ENCODE measurements around the gene COMMD10. TPM values are rescaled to one million over a fixed set of nuclear protein-coding genes. Genes with fewer than 3 reads are reported as not detected.

Gene COMMD10
- total and polyA plus RNA-seq, 8 donors: 12.8 to 21.8 (median 14.6) TPM

DNA sequence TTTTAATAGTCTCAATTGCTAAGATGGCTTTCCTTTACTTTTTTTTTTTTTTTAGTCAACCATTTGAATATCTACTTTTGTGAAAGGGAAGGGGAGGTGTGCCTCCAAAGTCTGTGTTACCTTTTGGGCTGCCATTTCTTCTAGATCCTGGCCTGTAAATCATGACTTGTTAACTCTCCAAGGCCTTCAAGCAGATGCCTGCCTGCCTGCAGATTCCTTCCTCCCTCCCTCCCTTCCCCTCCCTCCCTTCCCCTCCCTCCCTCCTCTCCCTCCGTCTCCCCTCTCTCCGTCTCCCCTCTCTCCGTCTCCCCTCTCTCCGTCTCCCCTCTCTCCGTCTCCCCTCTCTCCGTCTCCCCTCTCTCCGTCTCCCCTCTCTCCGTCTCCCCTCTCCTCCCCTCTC lies 73.1 kb downstream of the COMMD10 start:
- Histone ChIP-seq H3K27ac (no peak overlapping the region), H3K4me1 (no peaks in the 10 kb centered on the region), H3K4me3 (no peak overlapping the region), H3K9me3 (no peaks in the 10 kb centered on the region), H3K27me3 (no peaks in the 10 kb centered on the region), H3K36me3 (no peaks in the 10 kb centered on the region)
- intact Hi-C loops (cut with DNase I): no loop called here
- 90 to 93% methylated on average over 2 to 5 of the region's 8 CpGs for WGBS, 2 donors
- DNase-seq (no peak), FAIRE-seq (no peak), ATAC-seq (no peak)
- TF ChIP-seq, protein P1, sequence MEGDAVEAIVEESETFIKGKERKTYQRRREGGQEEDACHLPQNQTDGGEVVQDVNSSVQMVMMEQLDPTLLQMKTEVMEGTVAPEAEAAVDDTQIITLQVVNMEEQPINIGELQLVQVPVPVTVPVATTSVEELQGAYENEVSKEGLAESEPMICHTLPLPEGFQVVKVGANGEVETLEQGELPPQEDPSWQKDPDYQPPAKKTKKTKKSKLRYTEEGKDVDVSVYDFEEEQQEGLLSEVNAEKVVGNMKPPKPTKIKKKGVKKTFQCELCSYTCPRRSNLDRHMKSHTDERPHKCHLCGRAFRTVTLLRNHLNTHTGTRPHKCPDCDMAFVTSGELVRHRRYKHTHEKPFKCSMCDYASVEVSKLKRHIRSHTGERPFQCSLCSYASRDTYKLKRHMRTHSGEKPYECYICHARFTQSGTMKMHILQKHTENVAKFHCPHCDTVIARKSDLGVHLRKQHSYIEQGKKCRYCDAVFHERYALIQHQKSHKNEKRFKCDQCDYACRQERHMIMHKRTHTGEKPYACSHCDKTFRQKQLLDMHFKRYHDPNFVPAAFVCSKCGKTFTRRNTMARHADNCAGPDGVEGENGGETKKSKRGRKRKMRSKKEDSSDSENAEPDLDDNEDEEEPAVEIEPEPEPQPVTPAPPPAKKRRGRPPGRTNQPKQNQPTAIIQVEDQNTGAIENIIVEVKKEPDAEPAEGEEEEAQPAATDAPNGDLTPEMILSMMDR (IDR thresholded peaks at IDR 0.05): no peak

DNA sequence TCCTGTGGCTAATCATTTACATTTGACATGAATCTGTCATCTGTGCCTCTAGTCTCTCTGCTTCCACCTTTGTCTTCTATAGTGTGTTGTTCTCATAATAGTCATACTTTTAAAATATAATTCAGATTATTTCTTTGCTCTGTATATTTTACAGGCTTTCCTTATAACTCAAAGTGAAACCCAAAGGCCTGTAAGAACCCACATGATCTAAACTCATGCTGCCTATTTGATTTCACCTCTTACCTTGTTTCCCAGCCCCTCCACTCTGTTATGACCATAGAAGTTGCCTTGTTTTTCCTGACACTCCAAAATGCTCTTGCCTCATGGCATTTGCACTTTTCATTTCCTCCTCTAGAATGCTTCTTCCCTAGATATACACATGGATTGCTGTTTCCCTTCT lies 74.2 kb downstream of the COMMD10 start:
- Histone ChIP-seq H3K4me3 (no peak overlapping the region), H3K36me3 (no peaks in the 10 kb centered on the region), H3K4me1 (no peaks in the 10 kb centered on the region), H3K9me3 (no peaks in the 10 kb centered on the region), H3K27me3 (no peaks in the 10 kb centered on the region), H3K27ac (no peak overlapping the region)
- intact Hi-C loops (cut with DNase I): no loop called here
- ATAC-seq: no peak
- TF ChIP-seq, protein P1 (IDR thresholded peaks at IDR 0.05): no peak
- no peak for FAIRE-seq
- no peak for DNase-seq

DNA sequence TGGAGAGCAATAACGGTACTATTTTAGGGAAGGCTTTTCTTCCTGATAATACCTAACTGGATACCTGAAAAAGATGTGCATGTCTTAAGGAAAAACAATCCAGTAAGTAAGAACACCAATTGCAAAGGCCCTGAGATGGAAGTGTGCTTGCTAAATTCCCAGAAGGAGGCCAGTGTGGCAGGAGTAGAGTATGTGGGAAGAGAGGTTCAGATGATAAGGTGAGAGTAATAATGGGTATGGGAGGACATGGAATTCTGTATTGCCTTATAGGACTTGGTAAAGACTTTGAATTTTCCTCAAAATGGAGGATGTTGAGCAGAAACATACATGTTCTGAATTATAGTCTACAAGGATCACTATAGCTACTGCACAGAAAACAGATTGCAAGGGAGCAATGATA lies 89.3 kb downstream of the COMMD10 start:
- no peak overlapping the region for H3K4me3 ChIP-seq
- H3K9me3 ChIP-seq: no peaks in the 10 kb centered on the region
- no peaks in the 10 kb centered on the region for H3K27me3 ChIP-seq
- no peak overlapping the region for H3K27ac ChIP-seq
- intact Hi-C loops (cut with DNase I): no loop called here
- DNase-seq (no peak), FAIRE-seq (no peak), ATAC-seq (no peak)
- H3K4me1 ChIP-seq: no peaks in the 10 kb centered on the region
- H3K36me3 ChIP-seq: no peaks in the 10 kb centered on the region
- 96 to 100% methylated on average over 1 of the region's 1 CpG for WGBS, 2 donors
- TF ChIP-seq, protein P1 (IDR thresholded peaks at IDR 0.05): no peak

DNA sequence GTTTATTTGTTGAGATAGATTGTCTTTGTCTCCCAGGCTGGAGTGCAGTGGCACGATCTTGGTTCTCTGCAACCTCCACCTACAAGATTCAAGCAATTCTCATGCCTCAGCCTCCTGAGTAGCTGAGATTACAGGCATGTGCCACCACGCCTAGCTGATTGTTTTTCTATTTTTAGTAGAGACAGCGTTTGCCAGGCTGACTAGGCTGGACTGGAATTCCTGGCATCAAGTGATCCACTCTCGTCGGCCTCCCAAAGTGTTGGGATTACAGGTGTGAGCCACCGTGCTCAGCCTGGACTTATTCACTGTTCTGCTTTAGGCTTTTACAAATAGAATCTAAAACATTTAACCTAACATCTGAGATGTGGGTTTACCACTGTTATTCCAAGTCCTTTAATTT lies 91.3 kb downstream of the COMMD10 start:
- DNase-seq: no peak
- no peak for FAIRE-seq
- intact Hi-C loops (cut with DNase I): no loop called here
- Histone ChIP-seq H3K4me3 (no peak overlapping the region), H3K27ac (no peak overlapping the region), H3K27me3 (no peaks in the 10 kb centered on the region), H3K36me3 (no peaks in the 10 kb centered on the region), H3K4me1 (no peaks in the 10 kb centered on the region), H3K9me3 (no peaks in the 10 kb centered on the region)
- no peak for ATAC-seq
- TF ChIP-seq, protein P1 (IDR thresholded peaks at IDR 0.05): no peak
- 71 to 81% methylated on average over 6 of the region's 6 CpGs for WGBS, 2 donors

DNA sequence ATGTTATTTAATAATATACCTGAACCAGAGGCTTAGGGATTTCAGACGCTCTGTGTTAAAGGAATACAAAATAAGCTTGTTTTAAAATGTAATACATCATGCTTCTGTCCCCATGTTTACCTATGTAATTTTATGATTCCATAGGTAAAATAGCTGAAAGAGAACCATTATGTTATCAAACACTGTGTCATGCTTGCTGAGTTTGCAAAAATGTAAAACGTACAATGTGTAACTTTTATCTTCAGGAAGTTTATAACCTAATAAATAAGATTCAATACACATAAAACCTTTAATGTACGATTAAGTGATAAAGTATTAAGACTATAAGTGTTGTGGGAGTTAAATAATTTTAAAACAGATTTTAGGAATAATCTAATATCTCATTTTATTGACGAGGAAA lies 94.1 kb downstream of the COMMD10 start:
- intact Hi-C loops (cut with DNase I): no loop called here
- no peak overlapping the region for H3K27ac ChIP-seq
- TF ChIP-seq, protein P1 (IDR thresholded peaks at IDR 0.05): no peak
- no peaks in the 10 kb centered on the region for H3K4me1 ChIP-seq
- DNase-seq (no peak), ATAC-seq (no peak), FAIRE-seq (no peak)
- no peaks in the 10 kb centered on the region for H3K36me3 ChIP-seq
- H3K4me3 ChIP-seq: no peak overlapping the region
- H3K9me3 ChIP-seq: no peaks in the 10 kb centered on the region
- WGBS, 2 donors: 77 to 88% methylated on average over 4 of the region's 4 CpGs
- no peaks in the 10 kb centered on the region for H3K27me3 ChIP-seq

Measured in pancreas (tissue), 10 donors.